HG03175 (cell line): ENCODE data around the gene PTPRN2.

Experiments
- ATAC-seq: cut with Tn5 transposase; IDR thresholded peaks from one replicate; pipeline ENCODE4 v1.9.1; 2021; ENCODE audit warnings: mild to moderate bottlenecking, moderate library complexity; ENCODE audit not compliant: unreplicated experiment

The PTPRN2 gene

DNA sequence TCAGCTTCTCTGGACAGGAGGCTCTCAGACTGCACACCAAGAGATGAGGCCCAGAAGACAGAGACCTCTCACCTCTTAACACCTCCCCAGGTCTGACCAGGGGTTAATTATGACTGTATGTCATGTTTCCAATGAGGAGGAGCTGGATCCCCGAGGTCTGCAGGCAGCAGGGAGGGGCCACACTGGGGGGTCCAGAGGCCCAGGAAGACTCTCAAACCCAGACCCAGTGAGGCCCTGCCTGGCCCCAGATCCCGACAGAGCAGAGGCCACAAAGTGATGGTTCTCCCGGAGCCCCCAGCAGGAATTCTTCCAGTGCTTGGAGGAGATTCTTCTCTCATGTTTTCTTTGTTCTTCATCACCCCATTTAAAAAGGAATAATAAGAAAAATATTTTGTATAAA, 28.8 kb downstream of the PTPRN2 start:
- ATAC-seq: no peak

DNA sequence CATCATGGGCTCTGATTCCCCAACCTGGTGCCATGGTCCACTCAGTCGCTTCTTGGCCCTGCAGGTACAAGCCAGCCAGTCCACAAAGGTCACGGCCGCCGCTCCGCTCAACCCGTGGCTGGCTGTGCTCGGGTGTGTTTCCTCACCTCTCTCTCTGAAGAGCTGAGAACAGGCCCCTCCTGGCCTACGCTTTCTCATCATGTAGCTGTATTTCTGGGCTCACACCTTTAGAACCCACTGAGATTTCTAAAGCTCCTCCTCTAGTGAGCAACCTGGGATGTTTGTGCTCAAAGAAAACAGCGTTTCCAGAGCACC, 30.2 kb downstream of the PTPRN2 start:
- no peak for ATAC-seq

DNA sequence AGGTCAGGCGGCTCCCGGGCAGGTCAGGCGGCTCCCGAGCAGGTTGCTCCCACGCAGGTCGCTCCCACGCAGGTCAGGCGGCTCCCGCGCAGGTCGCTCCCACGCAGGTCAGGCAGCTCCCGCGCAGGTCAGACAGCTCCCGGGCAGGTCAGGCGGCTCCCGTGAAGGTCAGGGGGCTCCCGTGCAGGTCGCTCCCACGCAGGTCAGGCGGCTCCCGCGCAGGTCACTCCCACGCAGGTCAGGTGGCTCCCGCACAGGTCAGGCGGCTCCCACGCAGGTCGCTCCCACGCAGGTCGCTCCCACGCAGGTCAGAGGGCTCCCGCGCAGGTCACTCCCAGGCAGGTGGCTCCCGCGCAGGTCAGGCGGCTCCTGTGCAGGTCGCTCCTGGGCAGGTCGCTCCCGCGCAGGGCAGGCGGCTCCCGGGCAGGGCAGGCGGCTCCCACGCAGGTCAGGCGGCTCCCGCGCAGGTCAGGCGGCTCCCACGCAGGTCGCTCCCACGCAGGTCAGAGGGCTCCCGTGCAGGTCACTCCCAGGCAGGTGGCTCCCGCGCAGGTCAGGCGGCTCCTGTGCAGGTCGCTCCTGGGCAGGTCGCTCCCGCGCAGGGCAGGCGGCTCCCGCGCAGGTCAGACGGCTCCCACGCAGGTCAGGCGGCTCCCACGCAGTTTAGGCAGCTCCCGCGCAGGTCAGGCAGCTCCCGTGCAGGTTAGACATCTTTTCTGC, 30.7 kb downstream of the PTPRN2 start:
- no peak for ATAC-seq

GRCh38 chr7:158555034-158555520, 32.5 kb downstream of the PTPRN2 start:
- ATAC-seq: no peak

DNA sequence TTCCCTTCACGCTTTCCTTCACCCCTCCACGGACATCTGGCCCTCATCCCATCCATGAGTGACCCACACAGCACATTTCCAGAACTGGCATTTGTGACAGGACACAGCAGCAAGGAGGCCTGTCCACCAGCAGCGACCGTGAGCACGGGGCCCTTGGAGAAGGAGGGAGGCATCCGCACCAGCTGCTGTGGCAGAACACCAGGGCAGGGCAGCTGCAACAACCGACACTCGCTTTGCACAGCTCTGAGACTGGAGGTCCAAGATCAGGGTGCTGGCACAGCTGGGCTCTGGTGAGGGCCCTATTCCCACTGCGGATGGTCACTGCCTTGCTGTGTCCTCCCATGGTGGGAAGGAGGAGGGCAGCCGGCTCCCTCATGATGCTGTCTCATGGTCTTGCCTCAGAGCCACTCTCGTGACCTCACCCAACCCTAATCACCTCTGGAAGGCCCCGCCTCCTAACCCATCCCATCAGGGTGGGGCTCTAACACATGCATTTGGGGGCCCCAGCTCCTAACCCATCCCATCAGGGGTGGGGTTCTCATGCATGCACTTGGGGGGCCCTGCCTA, 36.7 kb downstream of the PTPRN2 start:
- no peak for ATAC-seq

- ATAC-seq: no peak
Measured at GRCh38 chr7:158550394-158550700, 37.3 kb downstream of the PTPRN2 start.

DNA sequence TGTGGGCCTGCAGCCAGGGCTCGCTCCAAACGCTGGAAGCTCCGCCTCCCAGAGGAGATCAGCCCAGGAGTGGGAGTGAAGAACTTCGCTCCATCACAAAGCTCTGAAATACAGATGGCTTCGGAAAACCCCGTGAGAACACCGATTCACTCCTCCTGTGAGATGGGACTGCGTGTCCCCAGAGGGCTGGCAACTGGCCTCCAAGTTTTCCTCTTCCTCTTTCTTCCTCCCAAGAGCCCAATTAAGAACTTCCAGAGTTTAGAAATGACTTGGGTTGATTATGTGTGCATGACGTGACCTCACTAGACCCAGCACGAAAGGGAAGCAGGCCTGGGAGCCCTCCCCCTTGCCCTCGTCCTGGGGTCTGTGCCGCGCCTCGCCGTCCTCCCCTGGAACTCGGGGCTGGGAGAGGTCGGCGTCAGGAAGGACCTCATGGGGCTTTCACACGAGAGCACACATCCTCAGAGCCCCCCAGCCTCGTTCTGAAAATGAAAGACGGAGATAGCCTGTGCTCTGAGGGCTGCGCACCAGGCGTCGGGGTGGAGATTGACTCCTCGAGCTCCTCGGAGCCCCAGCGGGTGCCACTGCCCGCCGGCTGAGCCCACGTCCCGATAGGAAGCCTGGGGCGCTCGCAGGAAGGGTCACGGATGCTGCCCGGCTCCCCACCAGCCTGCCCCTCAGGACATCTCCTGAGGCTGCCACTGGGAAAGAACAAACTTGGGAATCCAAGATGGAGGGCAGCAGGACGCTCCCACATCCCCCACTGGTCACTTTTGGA, 37.8 kb downstream of the PTPRN2 start:
- no peak for ATAC-seq

DNA sequence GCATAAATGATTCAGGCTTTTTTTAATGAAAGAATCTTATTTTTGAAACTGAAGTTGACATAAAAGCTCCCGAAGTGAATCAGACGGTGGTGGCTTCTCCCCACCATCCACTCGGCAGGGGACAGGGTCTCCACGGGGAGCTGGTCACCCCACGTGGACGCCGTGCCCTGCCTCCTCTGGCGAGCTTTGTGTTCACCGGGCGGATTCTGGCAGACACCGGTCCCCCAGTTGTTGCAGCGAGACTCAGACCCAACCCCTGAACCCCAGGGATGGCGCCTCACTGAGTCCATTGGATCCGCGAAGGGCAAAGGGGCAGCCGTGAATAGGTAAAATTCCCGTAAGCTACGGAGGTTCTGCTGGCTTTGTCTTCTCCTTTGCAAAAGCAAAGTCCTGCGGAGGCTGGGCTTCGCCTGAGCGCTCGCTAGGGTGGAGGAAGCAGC, 38.4 kb downstream of the PTPRN2 start:
- ATAC-seq: no peak

DNA sequence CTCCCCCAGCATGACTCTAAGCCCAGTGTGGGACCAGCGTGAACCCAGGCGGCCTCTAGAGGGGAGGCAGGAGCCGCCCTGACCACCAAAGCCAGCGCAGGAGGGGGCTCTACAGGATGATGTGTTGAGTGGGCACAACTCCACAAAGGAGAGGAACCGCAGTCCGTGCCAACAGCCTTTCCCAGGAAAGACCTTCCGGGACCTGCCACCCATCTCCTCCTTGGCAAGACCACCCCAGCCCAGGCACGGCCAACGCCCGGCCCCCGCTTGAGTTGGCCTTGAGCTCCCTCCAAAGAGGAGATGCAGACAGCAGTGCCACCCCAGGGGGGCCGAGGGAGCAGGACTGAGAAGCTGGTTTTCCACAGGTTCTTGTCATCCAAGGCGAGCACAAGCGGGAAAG, 38.9 kb downstream of the PTPRN2 start:
- no peak for ATAC-seq

DNA sequence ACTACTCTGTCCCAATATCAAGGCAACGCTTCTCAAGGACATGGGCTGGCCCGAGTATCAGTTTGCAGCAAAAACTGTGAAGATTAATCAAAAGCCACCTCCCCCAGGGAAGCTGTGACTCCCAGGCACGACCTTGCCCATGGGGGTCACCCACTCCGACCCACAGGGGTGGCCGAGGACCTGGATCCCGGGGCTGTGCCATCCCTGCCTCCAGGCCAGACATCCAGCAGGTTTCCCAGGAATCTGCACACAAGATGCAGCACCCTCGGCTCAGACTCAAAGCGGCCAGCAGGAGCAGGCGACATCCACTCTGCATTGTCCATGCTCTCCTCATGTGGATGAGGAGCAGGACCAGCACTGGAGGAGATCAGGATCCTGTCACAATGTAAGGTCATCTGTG, 39.8 kb downstream of the PTPRN2 start:
- no peak for ATAC-seq

DNA sequence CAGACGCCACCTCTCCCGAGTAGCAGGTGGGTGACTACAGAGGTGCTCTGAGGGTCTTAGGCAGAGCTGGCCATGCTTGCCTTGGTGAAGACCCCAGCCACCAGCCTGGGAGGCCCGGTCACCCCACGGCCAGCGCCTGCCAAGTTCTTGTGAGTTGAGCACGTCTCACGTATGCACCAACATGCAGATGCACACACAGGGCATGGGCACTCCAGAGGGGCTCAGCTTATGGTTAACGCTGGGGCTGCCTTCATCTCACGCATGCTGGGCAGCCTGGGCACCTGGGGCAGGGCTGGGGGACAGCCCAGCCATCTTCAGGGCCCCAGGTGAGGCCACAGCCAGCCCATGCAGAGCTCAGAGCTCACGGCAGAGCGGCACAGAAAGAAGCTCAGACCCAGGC, 41.0 kb downstream of the PTPRN2 start:
- ATAC-seq: no peak

- ATAC-seq: no peak
Measured at GRCh38 chr7:158546214-158546613, 41.4 kb downstream of the PTPRN2 start.

- no peak for ATAC-seq
Measured at GRCh38 chr7:158544708-158545107, 42.9 kb downstream of the PTPRN2 start.

DNA sequence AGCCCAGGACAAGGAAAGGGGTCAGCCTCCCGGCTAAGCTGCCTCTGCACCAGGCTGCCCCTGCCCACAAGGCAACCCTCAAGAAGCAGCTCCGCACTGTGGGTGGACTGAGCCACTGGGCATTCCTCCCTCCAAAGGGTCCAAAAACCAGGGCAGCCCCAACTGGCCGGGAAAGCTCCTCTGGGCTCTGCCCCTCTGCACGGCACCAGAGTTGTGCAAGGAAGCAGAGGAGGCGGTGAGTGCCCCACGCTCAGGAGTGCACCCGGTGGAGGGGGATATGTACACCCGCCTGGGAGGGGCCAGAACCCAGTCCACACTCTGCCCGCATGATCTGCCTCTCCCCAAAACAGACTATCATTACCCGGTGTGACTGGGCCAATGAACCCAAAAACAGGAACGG, 43.8 kb downstream of the PTPRN2 start:
- ATAC-seq: no peak

- no peak for ATAC-seq
Measured at GRCh38 chr7:158542651-158543566, 44.7 kb downstream of the PTPRN2 start.

GRCh38 chr7:158541346-158542010, 46.1 kb downstream of the PTPRN2 start:
- peak; percentile 75 for ATAC-seq

DNA sequence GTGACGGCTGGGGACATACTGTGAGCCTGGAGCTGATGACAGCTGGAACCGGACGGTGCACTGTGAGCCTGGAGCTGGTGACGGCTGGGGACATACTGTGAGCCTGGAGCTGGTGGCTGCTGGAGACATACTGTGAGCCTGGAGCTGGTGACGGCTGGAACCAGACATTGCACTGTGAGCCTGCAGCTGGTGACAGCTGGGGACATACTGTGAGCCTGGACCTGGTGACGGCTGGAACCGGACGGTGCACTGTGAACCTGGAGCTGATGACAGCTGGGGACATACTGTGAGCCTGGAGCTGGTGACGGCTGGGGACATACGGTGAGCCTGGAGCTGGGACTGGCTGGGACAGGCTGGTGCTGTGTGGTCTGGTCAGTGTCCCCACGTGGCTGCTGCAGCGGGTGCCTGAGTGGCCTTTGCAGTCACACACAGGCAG, 47.9 kb downstream of the PTPRN2 start:
- ATAC-seq: no peak

- no peak for ATAC-seq
Measured at GRCh38 chr7:158538156-158538946, 49.3 kb downstream of the PTPRN2 start.

DNA sequence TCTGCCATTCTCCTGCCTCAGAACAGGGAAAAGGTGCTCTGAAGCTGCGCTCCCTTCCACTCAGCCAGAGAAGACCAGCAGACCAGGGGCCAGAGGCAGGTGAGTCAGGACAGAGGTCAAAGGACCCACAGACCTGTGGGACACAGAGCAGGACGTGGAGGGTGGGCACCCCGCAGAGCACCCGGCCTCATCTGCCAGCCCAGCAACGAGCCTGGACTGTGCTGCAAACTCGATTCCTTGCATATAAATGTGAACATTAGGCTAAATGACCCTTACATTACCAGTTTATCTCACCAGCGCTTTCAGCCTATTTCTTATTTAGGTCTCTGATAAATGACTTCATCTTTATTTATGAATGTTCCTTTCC, 50.1 kb downstream of the PTPRN2 start:
- ATAC-seq: no peak
